ENCODE results near the gene ZNF614. TPM values are rescaled to one million over a fixed set of nuclear protein-coding genes. Genes with fewer than 3 reads are reported as not detected.

ZNF614 gene
- total and polyA plus RNA-seq, 9 of the 15 experiments (the other 6 are each of a cell fraction or from before 2014, with no cell fraction given) = 4.9 to 16.3 (median 11.4) TPM

DNA sequence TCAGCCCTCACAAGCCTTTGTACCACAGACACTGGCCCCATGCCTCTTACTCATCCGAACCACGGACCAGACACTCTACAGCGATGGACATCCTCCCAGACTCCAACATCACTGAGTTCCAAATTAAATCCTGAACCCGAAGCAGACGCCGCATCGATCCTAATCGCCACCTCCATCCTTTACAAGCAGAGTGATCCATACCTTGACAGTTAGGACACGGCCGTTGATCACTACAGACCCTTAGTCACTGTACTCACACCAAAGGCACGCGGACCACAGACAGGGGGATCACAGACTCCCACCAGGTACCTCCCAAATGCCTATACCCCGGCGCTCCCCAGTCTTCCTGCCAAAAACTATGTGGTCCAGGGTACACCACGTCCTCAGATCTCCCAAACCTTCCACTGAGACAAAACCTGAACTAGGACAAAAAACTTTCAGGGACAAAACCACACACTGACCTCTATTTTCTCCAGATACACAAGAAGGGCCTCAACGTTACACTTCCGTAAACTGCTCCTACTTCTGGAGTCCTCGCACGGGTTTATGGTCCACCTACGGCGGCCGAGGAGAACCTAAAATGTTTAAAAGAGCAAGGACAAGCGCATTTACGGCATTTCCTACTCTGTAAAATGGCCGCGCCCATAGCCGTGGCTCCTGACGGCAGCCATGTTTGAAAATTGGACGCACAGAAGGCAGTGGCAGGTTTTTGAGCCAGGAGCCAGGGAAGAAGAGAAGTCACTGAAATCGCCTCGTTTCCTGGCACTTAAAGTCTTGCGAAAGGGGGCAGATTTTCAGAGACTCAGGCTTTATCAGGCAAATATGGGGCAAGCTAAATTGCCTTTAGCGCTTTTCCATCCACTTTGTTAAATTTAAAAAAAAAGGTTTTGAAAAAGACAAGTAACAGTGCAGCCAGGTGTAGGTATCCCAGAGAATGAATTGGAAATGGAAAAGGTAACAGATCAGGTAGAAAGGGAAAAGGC lies 41.6 kb downstream of the ZNF614 start, which contains the start of gene ZNF350 (continued):
- TF ChIP-seq ZNF354B (CRISPR knock-in tag; IDR thresholded peaks at IDR 0.05) (no peak), HDAC2 (IDR thresholded peaks at IDR 0.05) (no peak), ZNF561 (CRISPR knock-in tag; conservative IDR thresholded peaks at IDR 0.05) (no peak), ZNF134 (CRISPR knock-in tag; conservative IDR thresholded peaks at IDR 0.05) (no peak), TRIM28 (IDR thresholded peaks at IDR 0.05) (no peak), MAZ (CRISPR knock-in tag; conservative IDR thresholded peaks at IDR 0.05 in 1 of 2, IDR thresholded peaks at IDR 0.05 in 1 of 2) (no peak), RNF2 (IDR thresholded peaks at IDR 0.05) (no peak), ELF4 (CRISPR knock-in tag; IDR thresholded peaks at IDR 0.05) (no peak), USF1 (CRISPR knock-in tag; IDR thresholded peaks at IDR 0.05) (no peak), ZNF764 (CRISPR knock-in tag; IDR thresholded peaks at IDR 0.05; ENCODE audit: low read depth) (no peak), NCOA4 (IDR thresholded peaks at IDR 0.05; ENCODE audit: partially characterized antibody) (no peak)
- TF ChIP-seq, protein P1, sequence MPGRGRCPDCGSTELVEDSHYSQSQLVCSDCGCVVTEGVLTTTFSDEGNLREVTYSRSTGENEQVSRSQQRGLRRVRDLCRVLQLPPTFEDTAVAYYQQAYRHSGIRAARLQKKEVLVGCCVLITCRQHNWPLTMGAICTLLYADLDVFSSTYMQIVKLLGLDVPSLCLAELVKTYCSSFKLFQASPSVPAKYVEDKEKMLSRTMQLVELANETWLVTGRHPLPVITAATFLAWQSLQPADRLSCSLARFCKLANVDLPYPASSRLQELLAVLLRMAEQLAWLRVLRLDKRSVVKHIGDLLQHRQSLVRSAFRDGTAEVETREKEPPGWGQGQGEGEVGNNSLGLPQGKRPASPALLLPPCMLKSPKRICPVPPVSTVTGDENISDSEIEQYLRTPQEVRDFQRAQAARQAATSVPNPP (IDR thresholded peaks at IDR 0.05; ENCODE audit: borderline replicate concordance, insufficient read depth, insufficient read length) = no peak
- TF ChIP-seq, protein P2, sequence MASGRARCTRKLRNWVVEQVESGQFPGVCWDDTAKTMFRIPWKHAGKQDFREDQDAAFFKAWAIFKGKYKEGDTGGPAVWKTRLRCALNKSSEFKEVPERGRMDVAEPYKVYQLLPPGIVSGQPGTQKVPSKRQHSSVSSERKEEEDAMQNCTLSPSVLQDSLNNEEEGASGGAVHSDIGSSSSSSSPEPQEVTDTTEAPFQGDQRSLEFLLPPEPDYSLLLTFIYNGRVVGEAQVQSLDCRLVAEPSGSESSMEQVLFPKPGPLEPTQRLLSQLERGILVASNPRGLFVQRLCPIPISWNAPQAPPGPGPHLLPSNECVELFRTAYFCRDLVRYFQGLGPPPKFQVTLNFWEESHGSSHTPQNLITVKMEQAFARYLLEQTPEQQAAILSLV (tag; IDR thresholded peaks at IDR 0.05) = no peak
- TF ChIP-seq, protein P3, sequence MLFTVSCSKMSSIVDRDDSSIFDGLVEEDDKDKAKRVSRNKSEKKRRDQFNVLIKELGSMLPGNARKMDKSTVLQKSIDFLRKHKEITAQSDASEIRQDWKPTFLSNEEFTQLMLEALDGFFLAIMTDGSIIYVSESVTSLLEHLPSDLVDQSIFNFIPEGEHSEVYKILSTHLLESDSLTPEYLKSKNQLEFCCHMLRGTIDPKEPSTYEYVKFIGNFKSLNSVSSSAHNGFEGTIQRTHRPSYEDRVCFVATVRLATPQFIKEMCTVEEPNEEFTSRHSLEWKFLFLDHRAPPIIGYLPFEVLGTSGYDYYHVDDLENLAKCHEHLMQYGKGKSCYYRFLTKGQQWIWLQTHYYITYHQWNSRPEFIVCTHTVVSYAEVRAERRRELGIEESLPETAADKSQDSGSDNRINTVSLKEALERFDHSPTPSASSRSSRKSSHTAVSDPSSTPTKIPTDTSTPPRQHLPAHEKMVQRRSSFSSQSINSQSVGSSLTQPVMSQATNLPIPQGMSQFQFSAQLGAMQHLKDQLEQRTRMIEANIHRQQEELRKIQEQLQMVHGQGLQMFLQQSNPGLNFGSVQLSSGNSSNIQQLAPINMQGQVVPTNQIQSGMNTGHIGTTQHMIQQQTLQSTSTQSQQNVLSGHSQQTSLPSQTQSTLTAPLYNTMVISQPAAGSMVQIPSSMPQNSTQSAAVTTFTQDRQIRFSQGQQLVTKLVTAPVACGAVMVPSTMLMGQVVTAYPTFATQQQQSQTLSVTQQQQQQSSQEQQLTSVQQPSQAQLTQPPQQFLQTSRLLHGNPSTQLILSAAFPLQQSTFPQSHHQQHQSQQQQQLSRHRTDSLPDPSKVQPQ (CRISPR knock-in tag; IDR thresholded peaks at IDR 0.05; ENCODE audit: borderline replicate concordance) = no peak

Measured in K562 (cell line).